SK-N-SH (cell line): Measurements from ENCODE around the gene PIK3R5. TPM values are rescaled to one million over a fixed set of nuclear protein-coding genes. Genes with fewer than 3 reads are reported as not detected.

Experiments used
- CTCF ChIA-PET: fragments of 300-600, 350-600 bp; formaldehyde crosslinking; extraction: SDS; loops from one replicate; lab custom pipeline; 2021; lab: Yijun Ruan, JAX
- POLR2A ChIA-PET: fragments of 350-600 bp; sonication (Branson Sonifier 250); formaldehyde crosslinking; extraction: SDS; loops from one replicate; lab custom pipeline; 2020; ENCODE audit warnings: antibody characterized with exemption, inconsistent platforms; lab: Yijun Ruan, JAX
- DNase-seq: peaks from one replicate; pipeline ENCODE4 v3.0.0; 2012
- H2AFZ ChIP-seq: fragments of 200-600 bp; sonication (generic); 2 replicates; pipeline ENCODE4 v1.8.1; 2016; ENCODE audit warnings: antibody characterized with exemption, mild to moderate bottlenecking, low read depth
- H3F3A ChIP-seq: fragments of 200-600 bp; sonication (generic); replicated peaks from 2 replicates; pipeline ENCODE3; 2016; ENCODE audit warnings: antibody characterized with exemption, mild to moderate bottlenecking; ENCODE audit not compliant: insufficient read depth
- H3K27ac ChIP-seq, 2 experiments: fragments of 200-500 bp in 1 of 2; fragments of 200-600 bp in 1 of 2; sonication (Bioruptor generic) in 1 of 2; sonication (generic), shearing (Covaris generic) in 1 of 2; 2 replicates each; pipeline versions ENCODE4 v1.5.1 to v1.6.1; 2014 to 2016; ENCODE audit warnings: low read depth in 2 of 2, inconsistent platforms in 1 of 2, low read length in 1 of 2, mild to moderate bottlenecking in 1 of 2, mixed read lengths in 1 of 2
- H3K27me3 ChIP-seq: fragments of 200-600 bp; sonication (generic), shearing (Covaris generic); 2 replicates; pipeline ENCODE4 v1.6.1; 2016; ENCODE audit warnings: mixed run types; ENCODE audit not compliant: insufficient read depth
- H3K36me3 ChIP-seq, 2 experiments: fragments of 200-500 bp in 1 of 2; fragments of 200-600 bp in 1 of 2; sonication (Bioruptor generic) in 1 of 2; sonication (generic) in 1 of 2; replicated peaks in 1 of 2; 2 replicates each; pipeline versions ENCODE3 to v1.5.1; 2014 to 2016; ENCODE audit warnings: low read length in 1 of 2, mild to moderate bottlenecking in 1 of 2; ENCODE audit not compliant: insufficient read depth in 2 of 2, control insufficient read depth in 1 of 2
- H3K4me1 ChIP-seq, 2 experiments: fragments of 200-500 bp in 1 of 2; fragments of 200-600 bp in 1 of 2; sonication (Bioruptor generic) in 1 of 2; sonication (generic), shearing (Covaris generic) in 1 of 2; 2 replicates each; pipeline versions ENCODE4 v1.5.1 to v1.6.1; 2014 to 2016; ENCODE audit warnings: low read depth in 1 of 2, low read length in 1 of 2, mixed run types in 1 of 2; ENCODE audit not compliant: insufficient read depth in 2 of 2, control insufficient read depth in 1 of 2
- H3K4me2 ChIP-seq: fragments of 200-600 bp; sonication (generic), shearing (Covaris generic); 2 replicates; pipeline ENCODE4 v1.6.1; 2017; ENCODE audit warnings: mixed run types
- H3K4me3 ChIP-seq, 2 experiments: fragments of 200-500 bp in 1 of 2; fragments of 200-600 bp in 1 of 2; sonication (Bioruptor generic) in 1 of 2; sonication (generic), shearing (Covaris generic) in 1 of 2; 2 replicates each; pipeline versions ENCODE4 v1.5.1 to v1.8.1; 2014 to 2016; ENCODE audit warnings: low read depth in 2 of 2, inconsistent platforms in 1 of 2, low read length in 1 of 2, mild to moderate bottlenecking in 1 of 2, mixed read lengths in 1 of 2, moderate library complexity in 1 of 2
- H3K79me2 ChIP-seq: fragments of 200-600 bp; sonication (generic); 2 replicates; pipeline ENCODE4 v1.8.1; 2017; ENCODE audit warnings: mild to moderate bottlenecking; ENCODE audit not compliant: insufficient read depth
- H3K9ac ChIP-seq: fragments of 200-600 bp; sonication (generic); 2 replicates; pipeline ENCODE4 v1.6.1; 2017; ENCODE audit warnings: mixed run types
- H3K9me2 ChIP-seq: fragments of 200-600 bp; sonication (generic); 2 replicates; pipeline ENCODE4 v1.6.1; 2017; ENCODE audit warnings: mixed run types
- H3K9me3 ChIP-seq: fragments of 200-600 bp; sonication (generic); 2 replicates; pipeline ENCODE4 v1.6.1; 2017; ENCODE audit warnings: mixed run types, mild to moderate bottlenecking, moderate library complexity
- H4K20me1 ChIP-seq: fragments of 200-600 bp; sonication (generic); 2 replicates; pipeline ENCODE4 v1.6.1; 2017; ENCODE audit warnings: mild to moderate bottlenecking, mixed run types; ENCODE audit not compliant: insufficient read depth
- EZH2phosphoT487 ChIP-seq: fragments of 200-600 bp; sonication (generic); IDR thresholded peaks from 2 replicates; pipeline ENCODE4 v1.6.1; 2017; ENCODE audit warnings: low read depth, mixed run types, mild to moderate bottlenecking, antibody characterized with exemption, moderate library complexity, borderline replicate concordance
- FOSL2 ChIP-seq: IDR thresholded peaks from 2 replicates; pipeline ENCODE4 v1.4.0; 2012; ENCODE audit warnings: low read depth, mild to moderate bottlenecking, moderate library complexity, borderline replicate concordance
- GABPA ChIP-seq: IDR thresholded peaks from 2 replicates; pipeline ENCODE4 v1.4.0; 2012; ENCODE audit warnings: low read depth, mild to moderate bottlenecking
- MAX ChIP-seq: IDR thresholded peaks from 2 replicates; pipeline ENCODE4 v1.4.0; 2012; ENCODE audit warnings: low read depth
- MXI1 ChIP-seq: IDR thresholded peaks from 2 replicates; pipeline ENCODE4 v1.6.1; 2012; ENCODE audit warnings: mild to moderate bottlenecking, low read depth, low read length, improper control_type of control experiment
- NFIC ChIP-seq: IDR thresholded peaks from 2 replicates; pipeline ENCODE4 v1.4.0; 2012; ENCODE audit warnings: borderline replicate concordance
- NRF1 ChIP-seq: IDR thresholded peaks from 2 replicates; pipeline ENCODE4 v1.6.1; 2012; ENCODE audit warnings: low read depth, mild to moderate bottlenecking, low read length
- POLR2AphosphoS5 ChIP-seq: IDR thresholded peaks from 2 replicates; pipeline ENCODE4 v1.6.1; 2012; ENCODE audit warnings: low read depth, low read length
- RAD21 ChIP-seq: IDR thresholded peaks from 2 replicates; pipeline ENCODE4 v1.6.1; 2012; ENCODE audit warnings: mild to moderate bottlenecking, low read length
- RCOR1 ChIP-seq: fragments of 150-350 bp; IDR thresholded peaks from 2 replicates; pipeline ENCODE4 v1.6.1; 2017; ENCODE audit warnings: antibody characterized with exemption, low read length
- RFX5 ChIP-seq: IDR thresholded peaks from 2 replicates; pipeline ENCODE4 v1.6.1; 2012; ENCODE audit warnings: mild to moderate bottlenecking, improper control_type of control experiment, low read length
- TCF12 ChIP-seq: IDR thresholded peaks from 2 replicates; pipeline ENCODE4 v1.4.0; 2012
- TEAD4 ChIP-seq: IDR thresholded peaks from 2 replicates; pipeline ENCODE4 v1.4.0; 2012; ENCODE audit warnings: mild to moderate bottlenecking, borderline replicate concordance; ENCODE audit not compliant: insufficient read depth
- USF2 ChIP-seq: fragments of 150-350 bp; IDR thresholded peaks from 2 replicates; pipeline ENCODE4 v1.6.1; 2017; ENCODE audit warnings: antibody characterized with exemption, low read length, low read depth, borderline replicate concordance
- YY1 ChIP-seq: IDR thresholded peaks from 2 replicates; pipeline ENCODE4 v1.4.0; 2012; ENCODE audit warnings: low read depth, mild to moderate bottlenecking
- ZBTB33 ChIP-seq: IDR thresholded peaks from 2 replicates; pipeline ENCODE4 v1.4.0; 2012; ENCODE audit warnings: low read depth, borderline replicate concordance
- WGBS: methylation state at CpG from one replicate; pipeline ENCODE4 v1.1.6; 2017; ENCODE audit warnings: low lambda C conversion rate; 5-methylcytosine and 5-hydroxymethylcytosine counted together
- polyA plus RNA-seq, 3 experiments: library from polyadenylated mRNA; depleted of rRNA; stranded (reverse); fragments of >200 nt; gene quantifications; 2 replicates each; pipeline ENCODE4 v1.2.3, GENCODE V29; 2012

The PIK3R5 gene
- polyA plus RNA-seq, 1 of the 3 experiments (the other 2 are of a cell fraction): not detected

GRCh38 chr17:8910969-8911604 is 54.4 kb downstream of the PIK3R5 start:
- Histone ChIP-seq H3F3A (no peaks in the 10 kb centered on the region), H3K4me1 (no peaks in the 10 kb centered on the region), H3K27ac (no peak overlapping the region), H3K4me3 (no peak overlapping the region), H3K9me2 (no peaks in the 10 kb centered on the region), H3K9me3 (no peaks in the 10 kb centered on the region), H3K27me3 (peaks cover 81% of the 10 kb centered on the region), H4K20me1 (no peaks in the 10 kb centered on the region), H3K4me2 (no peak overlapping the region)
- WGBS: 12% methylated on average over 6 of the region's 18 CpGs
- CTCF ChIA-PET: interaction anchor here (2.4 kb wide), 1 partner anchor 17 kb away, joined by 7 read pairs; no protein-coding TSS in a partner anchor
- no peak for DNase-seq
- TF ChIP-seq EZH2phosphoT487 (no peak), RCOR1 (no peak), RAD21 (no peak), NRF1 (no peak), USF2 (no peak), NFIC (no peak), POLR2AphosphoS5 (no peak), GABPA (no peak), ZBTB33 (no peak), MXI1 (no peak), TEAD4 (no peak), TCF12 (no peak), YY1 (no peak), MAX (no peak), RFX5 (no peak), FOSL2 (no peak)
- TF ChIP-seq, all 33 proteins: peak for 0
- Histone ChIP-seq H3K9ac (no peak overlapping the region), H3K36me3 (no peaks in the 10 kb centered on the region), H3K79me2 (no peaks in the 10 kb centered on the region), H2AFZ (no peak overlapping the region)
- POLR2A ChIA-PET: no interaction called here
